Smooth muscle cell (in vitro differentiated cells): ENCODE results near the gene PHIP. TPM values are rescaled to one million over a fixed set of nuclear protein-coding genes. Genes with fewer than 3 reads are reported as not detected.

Experiments used
- DNase-seq: peaks from one replicate; lab custom pipeline; 2025; ENCODE audit not compliant: unreplicated experiment; lab: John Stamatoyannopoulos, UW
- H2AFZ ChIP-seq: fragments of 200-600 bp; sonication (generic); 2 replicates; pipeline ENCODE4 v1.6.0; 2016; ENCODE audit warnings: antibody characterized with exemption, low read depth, mild to moderate bottlenecking
- H3F3A ChIP-seq: fragments of 200-600 bp; sonication (generic); 2 replicates; pipeline ENCODE4 v1.6.0; 2017; ENCODE audit warnings: antibody characterized with exemption, low read depth
- H3K27ac ChIP-seq: fragments of 200-600 bp; sonication (generic); 2 replicates; pipeline ENCODE4 v1.5.1; 2016; ENCODE audit warnings: low read depth, mild to moderate bottlenecking
- H3K27me3 ChIP-seq: fragments of 200-600 bp; sonication (generic); 2 replicates; pipeline ENCODE4 v1.6.1; 2016; ENCODE audit warnings: low read depth, mild to moderate bottlenecking
- H3K36me3 ChIP-seq: fragments of 200-600 bp; sonication (generic); 2 replicates; pipeline ENCODE4 v1.5.1; 2016; ENCODE audit warnings: low read depth
- H3K4me1 ChIP-seq: fragments of 200-600 bp; sonication (generic); 2 replicates; pipeline ENCODE4 v1.5.1; 2016; ENCODE audit warnings: low read depth
- H3K4me2 ChIP-seq: fragments of 200-600 bp; sonication (generic); 2 replicates; pipeline ENCODE4 v1.6.0; 2016; ENCODE audit warnings: mild to moderate bottlenecking
- H3K4me3 ChIP-seq: fragments of 200-600 bp; sonication (generic); 2 replicates; pipeline ENCODE4 v1.5.1; 2016; ENCODE audit warnings: mild to moderate bottlenecking
- H3K79me2 ChIP-seq: fragments of 200-600 bp; sonication (generic); 2 replicates; pipeline ENCODE4 v1.6.0; 2016; ENCODE audit warnings: low read depth, mild to moderate bottlenecking
- H3K9ac ChIP-seq: fragments of 200-600 bp; sonication (generic); 2 replicates; pipeline ENCODE4 v1.6.0; 2016; ENCODE audit warnings: low read depth
- H3K9me3 ChIP-seq: fragments of 200-600 bp; sonication (generic); replicated peaks from 2 replicates; pipeline ENCODE4 v1.5.1; 2016; ENCODE audit warnings: low read depth
- H4K20me1 ChIP-seq: fragments of 200-600 bp; sonication (generic); 2 replicates; pipeline ENCODE4 v1.6.0; 2016; ENCODE audit warnings: low read depth
- CTCF ChIP-seq: fragments of 200-600 bp; sonication (generic); IDR thresholded peaks from 2 replicates; pipeline ENCODE4 v1.5.1; 2017; ENCODE audit warnings: borderline replicate concordance, mild to moderate bottlenecking, antibody characterized with exemption; ENCODE audit not compliant: insufficient read depth, poor library complexity, severe bottlenecking
- WGBS: methylation state at CpG from one replicate; pipeline ENCODE4 v1.1.7; 2016; ENCODE audit warnings: low lambda C conversion rate; 5-methylcytosine and 5-hydroxymethylcytosine counted together
- polyA plus RNA-seq: library from polyadenylated mRNA; unstranded; fragments of >200 nt; fragmentation: Nextera tagmentation; extraction: Ambion mirVana; gene quantifications from 2 replicates; pipeline ENCODE4 v1.2.1, GENCODE V29; 2016
- total RNA-seq: library from RNA; depleted of rRNA; stranded (reverse); fragments of >200 nt; gene quantifications from 2 replicates; pipeline ENCODE4 v1.2.3, GENCODE V29; 2014

Gene PHIP
- total and polyA plus RNA-seq, 2 experiments from 2014 or later, result 7.8 to 32.6 TPM

DNA sequence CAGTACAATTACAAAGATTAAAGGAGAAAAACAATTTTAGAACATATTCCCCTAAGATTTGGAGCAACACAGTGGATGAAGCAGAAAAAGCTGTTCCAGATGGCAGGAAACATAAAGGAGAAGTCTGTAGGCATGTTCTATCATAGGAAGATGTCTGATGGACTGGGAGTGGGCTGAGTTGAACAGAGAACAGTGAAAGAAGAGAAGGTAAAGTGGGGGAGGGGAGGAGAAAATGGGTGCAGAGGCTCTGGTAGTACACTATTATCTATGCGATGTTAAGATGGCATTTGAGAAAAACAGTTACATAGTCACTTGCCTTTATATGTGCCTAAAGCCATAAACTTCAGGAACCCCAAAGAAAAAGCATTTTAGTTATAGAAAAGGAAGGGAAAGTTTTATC lies 4.2 kb upstream of the PHIP start:
- Histone ChIP-seq H3K4me2 (no peak overlapping the region), H3K27ac (no peak overlapping the region), H3K9ac (no peak overlapping the region), H3K79me2 (no peaks in the 10 kb centered on the region), H3K9me3 (no peaks in the 10 kb centered on the region), H3K27me3 (no peaks in the 10 kb centered on the region), H3K4me1 (peaks cover 10% of the 10 kb centered on the region), H3K4me3 (no peak overlapping the region), H2AFZ (no peak overlapping the region), H4K20me1 (no peaks in the 10 kb centered on the region), H3K36me3 (no peaks in the 10 kb centered on the region), H3F3A (no peaks in the 10 kb centered on the region)
- no peak for DNase-seq
- TF ChIP-seq CTCF, result no peak
- 74% methylated on average over 1 of the region's 1 CpG for WGBS

DNA sequence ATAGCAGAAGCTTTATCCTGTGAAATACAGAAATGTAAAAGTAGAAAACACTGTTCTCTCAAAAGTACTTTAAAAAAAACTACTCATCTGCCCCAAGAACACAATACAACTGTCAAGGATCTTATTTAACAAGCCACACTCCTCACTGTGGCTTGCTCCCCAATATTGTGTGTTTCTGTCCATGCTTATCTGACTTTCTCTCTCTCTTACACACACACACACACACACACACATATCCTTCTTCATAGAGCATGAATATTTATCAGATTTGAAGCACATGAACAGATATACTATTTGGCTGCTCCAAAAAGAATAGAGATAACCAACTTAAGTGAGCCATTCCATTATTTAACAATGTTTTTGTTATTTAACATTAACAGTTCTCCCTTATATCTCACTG lies 3.6 kb upstream of the PHIP start:
- Histone ChIP-seq H3K27ac (no peak overlapping the region), H3K36me3 (no peaks in the 10 kb centered on the region), H3K4me2 (no peak overlapping the region), H3K9ac (no peak overlapping the region), H3K4me1 (peaks cover 10% of the 10 kb centered on the region), H2AFZ (no peak overlapping the region), H3K4me3 (no peak overlapping the region), H3K79me2 (no peaks in the 10 kb centered on the region), H4K20me1 (peaks cover under 1% of the 10 kb centered on the region), H3F3A (no peaks in the 10 kb centered on the region), H3K27me3 (no peaks in the 10 kb centered on the region), H3K9me3 (no peaks in the 10 kb centered on the region)
- TF ChIP-seq CTCF, result no peak
- no peak for DNase-seq

DNA sequence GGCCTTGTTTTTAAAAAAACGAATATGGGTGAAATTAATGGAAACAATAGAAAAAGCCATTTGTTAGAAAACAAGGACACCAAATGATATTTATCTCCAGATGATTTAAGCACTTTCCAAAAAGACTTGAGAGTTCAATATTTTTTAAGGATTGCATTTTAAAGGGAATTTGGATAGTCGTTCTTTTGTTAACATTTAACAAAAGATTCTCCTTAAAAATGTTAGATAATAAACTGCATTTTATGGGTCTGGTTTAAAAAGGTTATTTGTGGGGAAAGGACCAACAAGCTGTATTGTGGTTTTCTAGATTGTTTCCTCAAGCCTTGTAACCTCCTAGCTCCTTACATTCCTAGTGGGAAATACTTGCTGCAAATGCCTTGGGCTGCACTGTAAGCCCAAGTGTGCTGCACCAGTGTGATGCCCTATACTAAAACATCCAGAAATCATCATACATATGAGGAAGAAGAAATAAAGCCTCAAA lies 1.5 kb upstream of the PHIP start:
- Histone ChIP-seq H3K9ac (peak overlapping the region; percentile 94), H4K20me1 (peaks cover 21% of the 10 kb centered on the region), H2AFZ (peak overlapping the region; percentile 95), H3K9me3 (no peaks in the 10 kb centered on the region), H3K4me1 (peaks cover 26% of the 10 kb centered on the region), H3K4me2 (peak overlapping the region; percentile 89), H3K27me3 (no peaks in the 10 kb centered on the region), H3K4me3 (peak overlapping the region; percentile 99), H3F3A (no peaks in the 10 kb centered on the region), H3K27ac (no peak overlapping the region), H3K36me3 (no peaks in the 10 kb centered on the region), H3K79me2 (peaks cover 20% of the 10 kb centered on the region)
- 15% methylated on average over 2 of the region's 2 CpGs for WGBS
- DNase-seq, result no peak
- TF ChIP-seq CTCF, result no peak

DNA sequence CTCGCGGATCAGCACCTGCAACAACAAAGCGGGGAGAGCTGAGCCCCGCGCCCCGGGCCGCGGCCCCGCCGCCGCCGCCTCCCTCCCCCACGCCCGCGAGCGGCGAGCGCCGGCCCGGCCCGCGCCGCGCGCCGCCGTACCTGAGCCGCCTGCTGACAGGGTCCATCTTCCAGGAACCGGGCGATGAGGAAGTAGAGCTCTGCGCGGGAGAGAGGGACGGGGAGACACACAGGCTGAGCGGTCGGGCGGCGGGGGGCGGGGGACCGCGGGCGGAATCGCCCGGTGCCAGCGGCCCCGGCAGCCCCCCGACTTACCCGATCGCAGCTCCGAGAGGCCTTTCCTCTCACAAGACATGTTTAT lies 359 bp downstream of the PHIP start:
- no peaks in the 10 kb centered on the region for H3K27me3 ChIP-seq
- peaks cover 39% of the 10 kb centered on the region for H3K79me2 ChIP-seq
- no peak for DNase-seq
- H3K27ac ChIP-seq, result peak overlapping the region; percentile 92
- peak overlapping the region; percentile 95 for H2AFZ ChIP-seq
- peak overlapping the region; percentile 94 for H3K9ac ChIP-seq
- H3K9me3 ChIP-seq, result no peaks in the 10 kb centered on the region
- peaks cover 39% of the 10 kb centered on the region for H4K20me1 ChIP-seq
- TF ChIP-seq CTCF, result no peak
- H3K4me2 ChIP-seq, result peak overlapping the region; percentile 89
- peak overlapping the region; percentile 99 for H3K4me3 ChIP-seq
- no peaks in the 10 kb centered on the region for H3K36me3 ChIP-seq
- H3K4me1 ChIP-seq, result peaks cover 33% of the 10 kb centered on the region
- no CpG with 5 or more reads among the region's 49 CpGs for whole genome bisulfite sequencing
- no peaks in the 10 kb centered on the region for H3F3A ChIP-seq
